ENCODE results near the gene ACTR2. TPM values are rescaled to one million over a fixed set of nuclear protein-coding genes. Genes with fewer than 3 reads are reported as not detected.
"Not testable (repeated sequence)": the region's sequence is repeated elsewhere in the genome, so short reads cannot be mapped to it uniquely, and the experiment has no call there.

Gene ACTR2
- 100 to 1,000 TPM in 1 of 2 donors, 10 to 100 TPM in 1; 75.9 to 131 TPM for total RNA-seq

- H3K36me3 ChIP-seq = no peaks in the 10 kb centered on the region
- TF ChIP-seq CTCF (IDR thresholded peaks at IDR 0.05) = no peak
- no peaks in the 10 kb centered on the region for H3K27me3 ChIP-seq (replicated peaks; ENCODE audit: insufficient read depth)
- peak within 1 kb of the TSS; percentile 100 for H3K4me3 ChIP-seq
- DNase-seq (ENCODE audit: low spot score) (peak; percentile 77), ATAC-seq (ENCODE audit: insufficient number of reproducible peaks, low FRiP score, low read depth) (peak; percentile 81)
- H3K4me1 ChIP-seq (ENCODE audit: control insufficient read depth in 1 of 2, low read depth in 2 of 2) = peaks cover 45 to 48% of the 10 kb centered on the region in 2 donors
- H3K9me3 ChIP-seq = no peaks in the 10 kb centered on the region
- peak within 1 kb of the TSS; percentile 94 to 100 for H3K27ac ChIP-seq
Measured at GRCh38 chr2:65227456-65228262, at the start of gene ACTR2. TSS of gene ACTR2 (plus strand) at chr2:65227831. CDS start at chr2:65227910, 79 bp downstream.

GRCh38 chr2:65182570-65182969 lies 45.1 kb upstream of the ACTR2 start:
- H3K36me3 ChIP-seq = no peaks in the 10 kb centered on the region
- no peak for TF ChIP-seq CTCF (IDR thresholded peaks at IDR 0.05)
- H3K27ac ChIP-seq = no peak overlapping the region

GRCh38 chr2:65183406-65183805 lies 44.2 kb upstream of the ACTR2 start:
- not testable (repeated sequence) for H3K9me3 ChIP-seq; H3K27ac ChIP-seq; ATAC-seq (ENCODE audit: insufficient number of reproducible peaks, low FRiP score, low read depth); H3K4me1 ChIP-seq (ENCODE audit: control insufficient read depth in 1 of 2, low read depth in 2 of 2); H3K36me3 ChIP-seq; H3K4me3 ChIP-seq; H3K27me3 ChIP-seq (replicated peaks; ENCODE audit: insufficient read depth); DNase-seq (ENCODE audit: low spot score)

More at GRCh38 chr2:65182570-65182969, 45.1 kb upstream of the ACTR2 start:
- Histone ChIP-seq H3K27me3 (replicated peaks; ENCODE audit: insufficient read depth) (no peaks in the 10 kb centered on the region), H3K4me3 (no peak overlapping the region), H3K9me3 (no peaks in the 10 kb centered on the region), H3K4me1 (ENCODE audit: control insufficient read depth in 1 of 2, low read depth in 2 of 2) (peaks cover 0 to 3% of the 10 kb centered on the region in 2 donors)
- no peak for DNase-seq (ENCODE audit: low spot score)
- ATAC-seq (ENCODE audit: insufficient number of reproducible peaks, low FRiP score, low read depth) = no peak

GRCh38 chr2:65185012-65185411 lies 42.6 kb upstream of the ACTR2 start:
- no peaks in the 10 kb centered on the region for H3K27me3 ChIP-seq (replicated peaks; ENCODE audit: insufficient read depth)
- no peaks in the 10 kb centered on the region for H3K36me3 ChIP-seq
- no peak for DNase-seq (ENCODE audit: low spot score)
- no peak overlapping the region for H3K27ac ChIP-seq
- no peak for ATAC-seq (ENCODE audit: insufficient number of reproducible peaks, low FRiP score, low read depth)
- peaks cover 0 to 3% of the 10 kb centered on the region in 2 donors for H3K4me1 ChIP-seq (ENCODE audit: control insufficient read depth in 1 of 2, low read depth in 2 of 2)
- no peak for TF ChIP-seq CTCF (IDR thresholded peaks at IDR 0.05)
- H3K9me3 ChIP-seq = no peaks in the 10 kb centered on the region
- no peak overlapping the region for H3K4me3 ChIP-seq

GRCh38 chr2:65186093-65186868 lies 41.4 kb upstream of the ACTR2 start:
- DNase-seq (ENCODE audit: low spot score) (no peak), ATAC-seq (ENCODE audit: insufficient number of reproducible peaks, low FRiP score, low read depth) (no peak)
- Histone ChIP-seq H3K4me1 (ENCODE audit: control insufficient read depth in 1 of 2, low read depth in 2 of 2) (peaks cover 0 to 3% of the 10 kb centered on the region in 2 donors), H3K27ac (no peak overlapping the region), H3K36me3 (no peaks in the 10 kb centered on the region), H3K27me3 (replicated peaks; ENCODE audit: insufficient read depth) (no peaks in the 10 kb centered on the region), H3K4me3 (no peak overlapping the region), H3K9me3 (no peaks in the 10 kb centered on the region)
- TF ChIP-seq CTCF (IDR thresholded peaks at IDR 0.05) = no peak
